ENCODE measurements around the gene VPS8. TPM values are rescaled to one million over a fixed set of nuclear protein-coding genes. Genes with fewer than 3 reads are reported as not detected.

Gene VPS8
- total and polyA plus RNA-seq, 2 of the 8 experiments (the other 6 are each of a cell fraction or from before 2014, with no cell fraction given), result 13.0 to 41.0 TPM

GRCh38 chr3:184846496-184846895 is 34.5 kb downstream of the VPS8 start:
- CTCF ChIA-PET (ENCODE audit: partially characterized antibody), result no interaction called here
- POLR2A ChIA-PET (ENCODE audit: partially characterized antibody), result no interaction called here

More at GRCh38 chr3:184846496-184846895, 34.5 kb downstream of the VPS8 start:
- H4K20me1 ChIP-seq (replicated peaks in 1 of 2; ENCODE audit: control insufficient read depth in 1 of 2, insufficient read depth in 2 of 2, low read length in 2 of 2), result no peaks in the 10 kb centered on the region
- H2AK5ac ChIP-seq (ENCODE audit: low read depth, low read length), result no peak overlapping the region
- DNase-seq (ENCODE audit: low read depth in 1 of 2, low spot score in 2 of 2), result no peak
- H4K5ac ChIP-seq (ENCODE audit: insufficient read length, low read depth, low read length), result no peak overlapping the region
- H3K79me2 ChIP-seq (ENCODE audit: control insufficient read depth in 1 of 2, insufficient read depth in 2 of 2, low read length in 2 of 2), result no peaks in the 10 kb centered on the region
- H3K56ac ChIP-seq (replicated peaks; ENCODE audit: insufficient read length, low read depth, low read length), result no peak overlapping the region
- H2BK120ac ChIP-seq (replicated peaks; ENCODE audit: low read depth, low read length), result no peak overlapping the region
- no peak overlapping the region for H3K14ac ChIP-seq (ENCODE audit: insufficient read length)
- no peaks in the 10 kb centered on the region for H3K9me3 ChIP-seq (ENCODE audit: insufficient read depth in 2 of 2, low read depth in 1 of 2, low read length in 1 of 2)
- no peak overlapping the region for H2BK20ac ChIP-seq (ENCODE audit: low read length)
- no peak overlapping the region for H3K27ac ChIP-seq (ENCODE audit: low read depth, low read length)
- H3K4me1 ChIP-seq (replicated peaks in 1 of 4; ENCODE audit: control insufficient read depth in 3 of 4, insufficient read depth in 4 of 4, low read length in 3 of 4), result no peaks in the 10 kb centered on the region
- H3K4ac ChIP-seq (replicated peaks; ENCODE audit: insufficient read length, low read depth, low read length), result no peak overlapping the region
- no peak overlapping the region for H4K91ac ChIP-seq (replicated peaks; ENCODE audit: insufficient read length, low read length)
- TF ChIP-seq CHD1 (IDR thresholded peaks at IDR 0.05; ENCODE audit: low read depth, low read length) (no peak), POLR2A (IDR thresholded peaks at IDR 0.05; ENCODE audit: control extremely low read depth in 1 of 2, low read depth in 2 of 2, low read length in 2 of 2) (no peak), RNF2 (IDR thresholded peaks at IDR 0.05; ENCODE audit: borderline replicate concordance, low read depth, low read length, missing control alignments, poor library complexity, severe bottlenecking) (no peak), YY1 (IDR thresholded peaks at IDR 0.05; ENCODE audit: low read depth, low read length) (no peak), SIRT6 (IDR thresholded peaks at IDR 0.05; ENCODE audit: low read length) (no peak), RAD21 (IDR thresholded peaks at IDR 0.05 in 1 of 2, conservative IDR thresholded peaks at IDR 0.05 in 1 of 2; ENCODE audit: low read depth in 2 of 2, low read length in 2 of 2) (no peak)
- no peak for FAIRE-seq
- H2BK12ac ChIP-seq (ENCODE audit: low read depth, low read length), result no peak overlapping the region
- no peak overlapping the region for H3K9ac ChIP-seq (replicated peaks in 1 of 4; ENCODE audit: extremely low read depth in 1 of 4, low read depth in 3 of 4, low read length in 3 of 4)
- H3K79me1 ChIP-seq (ENCODE audit: low read depth, low read length), result no peaks in the 10 kb centered on the region
- no peak overlapping the region for H3K23ac ChIP-seq (ENCODE audit: insufficient read length)
- no peak overlapping the region for H4K8ac ChIP-seq (ENCODE audit: extremely low read depth, insufficient read depth, low read length)
- H3K4me2 ChIP-seq (ENCODE audit: insufficient read depth in 1 of 2, low read depth in 2 of 2, low read length in 2 of 2), result no peak overlapping the region
- WGBS, 2 experiments (ENCODE audit: extremely low coverage in 1 of 2, insufficient coverage in 1 of 2, insufficient read length in 1 of 2, insufficient replicate concordance in 2 of 2, low coverage in 1 of 2, low lambda C conversion rate in 2 of 2, missing lambda C conversion rate in 1 of 2), result 97% methylated on average over 6 of the region's 6 CpGs; no CpG with 5 or more reads in 1 of the 2 experiments
- no peak overlapping the region for H2AFZ ChIP-seq (ENCODE audit: low read length)
- no peaks in the 10 kb centered on the region for H3K23me2 ChIP-seq (ENCODE audit: low read depth, low read length)
- no peak overlapping the region for H2BK15ac ChIP-seq (ENCODE audit: low read length)
- H3K27me3 ChIP-seq (replicated peaks in 1 of 4; ENCODE audit: control insufficient read depth in 3 of 4, extremely low read depth in 1 of 4, insufficient read depth in 3 of 4, low read length in 3 of 4), result peaks cover 0 to 1% (median 0%) of the 10 kb centered on the region in 4 experiments; a peak in 1 of 7 replicates
- H3K18ac ChIP-seq (ENCODE audit: extremely low read depth, low read length), result no peak overlapping the region
- H2BK5ac ChIP-seq (ENCODE audit: low read depth, low read length), result no peak overlapping the region
- peaks cover 0 to 4% (median 0%) of the 10 kb centered on the region in 4 experiments; a peak in 3 of 8 replicates for H3K36me3 ChIP-seq (ENCODE audit: control insufficient read depth in 2 of 4, insufficient read depth in 4 of 4, low read length in 3 of 4)
- H3K4me3 ChIP-seq (ENCODE audit: extremely low read depth in 1 of 4, insufficient read depth in 2 of 4, low read depth in 3 of 4, low read length in 4 of 4), result no peak overlapping the region
